GM19025 (cell line): ENCODE measurements around the gene SMIM14.
"Not testable (repeated sequence)": the region's sequence is repeated elsewhere in the genome, so short reads cannot be mapped to it uniquely, and the experiment has no call there.

Experiments used
- ATAC-seq: cut with Tn5 transposase; IDR thresholded peaks from one replicate; pipeline ENCODE4 v1.9.1; 2021; ENCODE audit warnings: mild to moderate bottlenecking, low read depth, moderate library complexity; ENCODE audit not compliant: unreplicated experiment

The SMIM14 gene

GRCh38 chr4:39510348-39510929 lies 128.2 kb downstream of the SMIM14 start:
- ATAC-seq: no peak

GRCh38 chr4:39505581-39505980 lies 133.1 kb downstream of the SMIM14 start:
- ATAC-seq: no peak

- no peak for ATAC-seq
Observed at GRCh38 chr4:39504538-39504937, 134.1 kb downstream of the SMIM14 start.

GRCh38 chr4:39502664-39503035 lies 136.0 kb downstream of the SMIM14 start:
- not testable (repeated sequence) for ATAC-seq

- no peak for ATAC-seq
Observed at GRCh38 chr4:39502019-39502663, 136.5 kb downstream of the SMIM14 start.

- ATAC-seq: no peak
Observed at GRCh38 chr4:39498727-39499020, 140.0 kb downstream of the SMIM14 start.

- no peak for ATAC-seq
Observed at GRCh38 chr4:39497909-39498726, 140.5 kb downstream of the SMIM14 start.
